Neural progenitor cell (in vitro differentiated cells): ENCODE data around the gene SMG6.

ENCODE experiments used
- CTCF ChIP-seq: fragments of 200-600 bp; sonication (generic); IDR thresholded peaks from 2 replicates; pipeline ENCODE4 v1.5.1; 2017; ENCODE audit warnings: antibody characterized with exemption, mild to moderate bottlenecking
- EZH2 ChIP-seq: fragments of 200-600 bp; sonication (generic); IDR thresholded peaks from 2 replicates; pipeline ENCODE4 v1.6.1; 2017; ENCODE audit warnings: antibody characterized with exemption, mild to moderate bottlenecking, moderate library complexity

GRCh38 chr17:2195729-2196128, 107.9 kb downstream of the SMG6 start:
- no peak for TF ChIP-seq CTCF
- no peak for TF ChIP-seq EZH2
